Measurements from ENCODE around the gene CLTC. TPM values are rescaled to one million over a fixed set of nuclear protein-coding genes. Genes with fewer than 3 reads are reported as not detected.

Gene CLTC
- total and polyA plus RNA-seq, 2 of the 4 experiments (the other 2 are of a cell fraction): 181 to 641 TPM

DNA sequence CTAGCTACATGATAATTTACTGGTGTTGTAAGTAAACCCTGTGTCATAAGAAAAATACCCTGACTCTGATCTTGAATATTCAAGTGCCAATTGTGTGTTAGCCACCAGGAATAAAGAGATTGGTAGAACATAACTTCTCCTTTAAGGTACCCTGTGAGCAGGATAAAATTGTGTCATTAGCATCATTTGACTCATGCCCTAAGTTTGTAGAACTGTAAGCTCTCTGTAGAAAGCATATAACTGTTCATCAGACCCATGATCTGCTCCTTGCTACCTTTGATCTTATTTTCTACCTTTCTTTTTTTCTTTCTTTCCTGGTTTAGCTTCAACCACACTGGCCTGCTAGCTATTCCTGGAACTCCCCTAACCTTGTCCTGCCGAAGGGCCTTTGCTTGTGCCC lies 51.7 kb downstream of the CLTC start:
- no TSS peak for BruUV-seq (replicated peaks)
- Histone ChIP-seq H2BK120ac (ENCODE audit: low read depth, low read length) (peak overlapping the region; percentile 25; the same call in 1 of the 2 replicates), H4K91ac (ENCODE audit: insufficient read depth, low read depth, low read length) (0 out of 2 replicates have a peak overlapping the region, but pooled peaks have one; percentile 33), H3K4me3 (ENCODE audit: insufficient read depth, low read depth, low read length) (no peak overlapping the region), H2BK20ac (ENCODE audit: low read depth, low read length) (peak overlapping the region; percentile 39; the same call in 1 of the 2 replicates), H3K4ac (ENCODE audit: low read depth, low read length) (peak overlapping the region; percentile 84; the same call in 1 of the 2 replicates), H2AK5ac (ENCODE audit: low read depth, low read length) (peak overlapping the region; percentile 91), H3K27me3 (ENCODE audit: control insufficient read depth, insufficient read depth, low read length) (no peaks in the 10 kb centered on the region), H3K4me1 (ENCODE audit: control insufficient read depth, insufficient read depth, low read length) (peaks cover 13% of the 10 kb centered on the region), H4K20me1 (ENCODE audit: insufficient read depth, low read length) (peaks cover 7% of the 10 kb centered on the region; the same call in 1 of the 2 replicates), H3K14ac (replicated peaks; ENCODE audit: low read depth, low read length) (peak overlapping the region; percentile 75), H3K9me3 (ENCODE audit: control insufficient read depth, insufficient read depth, low read length) (no peaks in the 10 kb centered on the region), H2BK5ac (ENCODE audit: low read depth, low read length, poor library complexity, severe bottlenecking) (peak overlapping the region; percentile 97), H3K36me3 (ENCODE audit: control insufficient read depth, insufficient read depth, low read length) (peaks cover 33% of the 10 kb centered on the region), H3K79me1 (ENCODE audit: low read depth in 1 of 2, low read length in 2 of 2) (peaks cover 26 to 42% of the 10 kb centered on the region in 2 experiments), H3K23ac (ENCODE audit: low read depth, low read length) (peak overlapping the region; percentile 46), H3K9me1 (ENCODE audit: insufficient read depth, low read length) (peaks cover 3% of the 10 kb centered on the region; the same call in 1 of the 2 replicates), H2AFZ (replicated peaks; ENCODE audit: low read length, poor library complexity) (no peak overlapping the region), H3K9ac (ENCODE audit: low read depth, low read length) (no peak overlapping the region), H4K8ac (ENCODE audit: low read depth in 2 of 2, low read length in 2 of 2) (peak overlapping the region in 1 of 2 experiments; percentile 67; a peak in 2 of 4 replicates), H3K4me2 (ENCODE audit: low read depth, low read length) (no peak overlapping the region; the same call in 1 of the 2 replicates), H3K27ac (ENCODE audit: insufficient read depth, low read length) (no peak overlapping the region; the same call in 1 of the 2 replicates), H3K18ac (ENCODE audit: low read depth, low read length) (peak overlapping the region; percentile 27; the same call in 1 of the 2 replicates), H2BK15ac (ENCODE audit: low read depth, low read length) (peak overlapping the region; percentile 95; the same call in 1 of the 3 replicates), H3K56ac (ENCODE audit: extremely low read depth, insufficient read depth, low read length) (no peak overlapping the region), H2AK9ac (replicated peaks; ENCODE audit: low read depth, low read length, poor library complexity) (no peak overlapping the region), H4K5ac (ENCODE audit: low read depth, low read length) (peak overlapping the region; percentile 61; the same call in 1 of the 2 replicates)
- POLR2A ChIA-PET (ENCODE audit: unreplicated experiment): interaction anchor here (0.7 kb wide), 1 partner anchor 166 kb away, joined by 3 read pairs; no protein-coding TSS in a partner anchor
- dilution Hi-C loops (cut with HindIII; ENCODE audit: low sequenced_read_pairs, unreplicated experiment) (no loop called here), intact Hi-C loops (cut with micrococcal nuclease) (no loop called here), in situ Hi-C loops (cut with MboI; ENCODE audit: low sequenced_read_pairs) (no loop called here)
- DNase-seq (peak; percentile 20), ATAC-seq (ENCODE audit: low read depth) (no peak)
- TF ChIP-seq RCOR1 (IDR thresholded peaks at IDR 0.05; ENCODE audit: insufficient replicate concordance, low read length): no peak
- no peak for TF ChIP-seq MAZ (IDR thresholded peaks at IDR 0.05; ENCODE audit: borderline replicate concordance, low read depth, low read length)
- TF ChIP-seq, protein P1, sequence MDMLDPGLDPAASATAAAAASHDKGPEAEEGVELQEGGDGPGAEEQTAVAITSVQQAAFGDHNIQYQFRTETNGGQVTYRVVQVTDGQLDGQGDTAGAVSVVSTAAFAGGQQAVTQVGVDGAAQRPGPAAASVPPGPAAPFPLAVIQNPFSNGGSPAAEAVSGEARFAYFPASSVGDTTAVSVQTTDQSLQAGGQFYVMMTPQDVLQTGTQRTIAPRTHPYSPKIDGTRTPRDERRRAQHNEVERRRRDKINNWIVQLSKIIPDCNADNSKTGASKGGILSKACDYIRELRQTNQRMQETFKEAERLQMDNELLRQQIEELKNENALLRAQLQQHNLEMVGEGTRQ (IDR thresholded peaks at IDR 0.05; ENCODE audit: low read depth, low read length): no peak
- TF ChIP-seq RAD21 (IDR thresholded peaks at IDR 0.05; ENCODE audit: low read length): no peak
- TF ChIP-seq, protein P2, sequence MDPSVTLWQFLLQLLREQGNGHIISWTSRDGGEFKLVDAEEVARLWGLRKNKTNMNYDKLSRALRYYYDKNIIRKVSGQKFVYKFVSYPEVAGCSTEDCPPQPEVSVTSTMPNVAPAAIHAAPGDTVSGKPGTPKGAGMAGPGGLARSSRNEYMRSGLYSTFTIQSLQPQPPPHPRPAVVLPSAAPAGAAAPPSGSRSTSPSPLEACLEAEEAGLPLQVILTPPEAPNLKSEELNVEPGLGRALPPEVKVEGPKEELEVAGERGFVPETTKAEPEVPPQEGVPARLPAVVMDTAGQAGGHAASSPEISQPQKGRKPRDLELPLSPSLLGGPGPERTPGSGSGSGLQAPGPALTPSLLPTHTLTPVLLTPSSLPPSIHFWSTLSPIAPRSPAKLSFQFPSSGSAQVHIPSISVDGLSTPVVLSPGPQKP (IDR thresholded peaks at IDR 0.05; ENCODE audit: borderline replicate concordance, low read depth, low read length): no peak
- TF ChIP-seq MXI1 (IDR thresholded peaks at IDR 0.05; ENCODE audit: borderline replicate concordance, low read depth, low read length): no peak
- CTCF ChIA-PET: no interaction called here
- no CpG with 5 or more reads among the region's 1 CpG for WGBS, 2 experiments (ENCODE audit: extremely low coverage in 2 of 2, insufficient read length in 1 of 2)
